Stimulated activated CD4-positive, alpha-beta T cell treated with anti-CD3 and anti-CD28 coated beads, Interleukin-15, amount 100 ng/mL, for 48 hours (primary cell): ENCODE results near the gene RCOR3.
A peak's percentile ranks its signal among the peaks of the same experiment; 100 is the strongest.
"Not testable (repeated sequence)": the region's sequence is repeated elsewhere in the genome, so short reads cannot be mapped to it uniquely, and the experiment has no call there.

ENCODE experiments used
- DNase-seq, 2 donors: peaks; one replicate each; pipeline ENCODE4 v3.0.0-alpha.2; 2020; ENCODE audit warnings: low read depth in 2 of 2

Gene RCOR3

DNA sequence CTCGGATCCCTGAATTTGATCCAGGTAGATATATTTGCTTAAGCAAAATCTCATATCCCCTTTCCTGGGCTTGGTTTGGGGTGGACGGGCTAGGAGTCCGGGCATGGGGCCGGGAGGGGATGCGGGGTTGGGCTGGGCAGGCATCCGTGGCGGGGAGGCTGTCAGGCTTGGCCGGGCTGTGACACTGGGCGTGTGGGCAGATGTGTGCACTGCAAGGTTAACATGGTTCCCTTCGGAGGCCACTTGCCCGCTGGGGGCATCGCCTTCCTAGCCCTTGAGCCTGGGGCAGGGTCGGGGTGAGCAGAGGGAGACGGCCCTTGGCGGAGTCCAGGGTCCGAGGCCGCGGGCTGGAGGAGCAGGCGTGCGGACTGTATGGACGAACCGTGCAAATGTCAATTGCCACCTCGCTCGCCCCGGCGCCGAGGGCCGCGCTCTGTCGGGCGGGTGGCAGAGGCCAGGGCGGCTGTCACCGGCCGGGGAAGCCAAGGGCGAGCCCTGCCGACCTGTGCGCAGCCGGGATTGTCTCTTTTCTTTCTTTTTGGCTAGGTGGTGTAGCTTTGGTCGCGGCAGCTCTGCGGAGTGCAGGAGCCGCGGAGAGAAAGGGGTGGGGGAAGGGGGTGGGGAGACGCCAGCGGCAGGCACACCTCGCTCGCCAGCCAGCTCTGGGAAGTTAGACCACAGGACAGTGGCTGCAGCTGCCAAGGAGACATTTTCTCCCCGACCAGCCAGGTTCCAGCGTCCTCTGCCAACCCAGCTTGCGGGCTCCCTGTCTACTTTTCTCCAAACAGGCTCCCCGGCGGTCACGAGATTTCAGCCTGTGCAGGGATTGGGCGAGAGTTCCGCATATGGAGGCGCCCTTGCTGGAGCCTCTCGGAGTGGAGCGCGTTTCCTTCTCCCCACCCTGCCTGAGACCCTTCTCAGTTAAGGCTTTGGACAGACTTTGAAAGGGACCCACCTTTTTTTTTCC lies 1.3 kb downstream of the RCOR3 start:
- peak; percentile 57 to 65 for DNase-seq

DNA sequence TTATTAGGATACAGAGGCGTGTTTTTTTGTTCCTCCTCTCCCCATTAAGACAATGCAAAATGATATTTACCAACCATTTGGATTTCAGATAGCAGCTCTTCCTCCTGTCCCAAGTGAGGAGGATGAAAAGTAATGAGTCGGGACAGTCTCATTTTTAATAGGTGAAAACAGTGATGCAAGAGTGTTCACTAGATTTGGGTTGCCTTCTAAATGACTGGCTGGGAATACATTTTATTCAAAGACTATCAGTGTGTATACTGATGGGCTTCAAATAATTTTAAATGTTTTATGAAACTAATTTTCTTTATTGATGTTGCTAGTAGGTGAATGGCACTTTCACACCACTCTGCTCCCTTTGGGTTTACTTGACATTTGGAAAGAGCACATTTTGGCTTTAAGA lies 2.1 kb downstream of the RCOR3 start:
- DNase-seq = no peak

DNA sequence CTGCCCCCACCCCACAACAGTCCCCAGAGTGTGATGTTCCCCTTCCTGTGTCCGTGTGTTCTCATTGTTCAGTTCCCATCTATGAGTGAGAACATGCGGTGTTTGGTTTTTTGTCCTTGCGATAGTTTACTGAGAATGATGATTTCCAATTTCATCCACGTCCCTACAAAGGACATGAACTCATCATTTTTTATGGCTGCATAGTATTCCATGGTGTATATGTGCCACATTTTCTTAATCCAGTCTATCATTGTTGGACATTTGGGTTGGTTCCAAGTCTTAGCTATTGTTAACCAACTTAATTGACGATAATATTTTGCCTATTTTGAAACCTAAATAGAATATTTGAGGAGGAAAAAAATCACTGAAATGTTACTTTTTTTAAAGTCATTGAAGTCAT lies 3.9 kb downstream of the RCOR3 start:
- not testable (repeated sequence) for DNase-seq

DNA sequence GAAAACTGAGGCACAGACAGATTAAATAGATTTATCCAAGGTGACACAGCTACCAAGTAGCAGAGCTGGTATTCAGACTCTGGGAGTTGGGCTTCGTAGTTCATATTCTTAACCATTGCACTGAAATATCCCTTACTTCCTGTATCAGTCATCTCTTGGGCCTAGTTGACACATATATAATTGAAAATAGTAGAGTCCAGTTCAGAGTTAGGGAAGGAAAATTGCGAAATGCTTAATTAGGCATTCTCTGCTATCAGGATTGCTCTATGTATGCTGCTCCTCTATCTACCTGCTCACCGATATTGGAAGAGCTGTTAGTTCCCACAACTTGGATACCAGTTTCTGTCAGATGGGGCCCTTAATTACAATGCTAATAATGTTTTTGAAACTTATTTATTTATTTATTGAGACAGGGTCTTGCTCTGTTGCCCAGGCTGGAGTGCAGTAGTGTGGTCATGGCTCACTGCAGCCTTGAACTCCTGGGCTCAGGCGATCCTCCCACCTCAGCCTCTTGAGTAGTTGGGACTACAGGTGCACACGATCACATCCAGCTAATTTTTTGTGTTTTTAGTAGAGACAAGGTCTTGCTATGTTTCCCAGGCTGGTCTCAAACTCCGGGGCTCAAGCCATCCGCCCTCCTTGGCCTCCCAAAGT lies 8.2 kb downstream of the RCOR3 start:
- DNase-seq = no peak

DNA sequence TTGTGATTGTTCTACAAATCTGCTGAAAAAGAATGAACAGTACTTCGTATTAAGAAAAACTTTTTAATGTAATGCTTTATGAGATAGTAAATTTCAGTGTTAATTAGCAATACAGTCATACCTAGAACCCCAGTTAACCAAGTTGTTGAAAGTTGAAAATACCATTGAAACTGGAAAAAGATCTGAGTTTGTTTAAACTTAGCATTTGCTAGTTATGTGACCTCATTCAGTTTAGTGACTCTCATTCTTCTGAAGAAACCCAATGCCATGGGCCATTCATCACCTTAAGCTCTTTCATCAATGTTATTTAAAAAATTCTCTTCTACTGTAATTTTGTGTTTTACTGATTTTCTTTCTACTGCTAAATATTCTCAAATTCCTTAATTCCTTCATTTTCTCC lies 20.2 kb downstream of the RCOR3 start:
- no peak for DNase-seq

DNA sequence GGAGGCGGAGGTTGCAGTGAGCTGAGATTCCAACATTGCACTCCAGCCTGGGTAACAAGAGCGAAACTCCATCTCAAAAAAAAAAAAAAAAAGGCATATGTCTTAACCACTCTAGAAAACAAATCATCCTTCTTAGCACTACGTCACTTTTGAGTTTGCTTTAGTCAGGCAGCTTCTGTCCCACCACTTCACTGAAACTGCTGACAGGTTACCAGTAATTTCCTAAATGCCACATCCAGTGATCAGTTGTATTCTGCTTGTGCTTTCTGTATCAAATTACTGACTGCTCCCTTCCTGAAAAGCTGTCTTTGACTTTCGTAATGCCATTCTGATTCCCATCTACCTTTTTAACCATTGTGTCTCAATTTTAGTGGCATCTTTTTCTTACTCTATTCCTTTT lies 21.7 kb downstream of the RCOR3 start:
- DNase-seq = no peak

DNA sequence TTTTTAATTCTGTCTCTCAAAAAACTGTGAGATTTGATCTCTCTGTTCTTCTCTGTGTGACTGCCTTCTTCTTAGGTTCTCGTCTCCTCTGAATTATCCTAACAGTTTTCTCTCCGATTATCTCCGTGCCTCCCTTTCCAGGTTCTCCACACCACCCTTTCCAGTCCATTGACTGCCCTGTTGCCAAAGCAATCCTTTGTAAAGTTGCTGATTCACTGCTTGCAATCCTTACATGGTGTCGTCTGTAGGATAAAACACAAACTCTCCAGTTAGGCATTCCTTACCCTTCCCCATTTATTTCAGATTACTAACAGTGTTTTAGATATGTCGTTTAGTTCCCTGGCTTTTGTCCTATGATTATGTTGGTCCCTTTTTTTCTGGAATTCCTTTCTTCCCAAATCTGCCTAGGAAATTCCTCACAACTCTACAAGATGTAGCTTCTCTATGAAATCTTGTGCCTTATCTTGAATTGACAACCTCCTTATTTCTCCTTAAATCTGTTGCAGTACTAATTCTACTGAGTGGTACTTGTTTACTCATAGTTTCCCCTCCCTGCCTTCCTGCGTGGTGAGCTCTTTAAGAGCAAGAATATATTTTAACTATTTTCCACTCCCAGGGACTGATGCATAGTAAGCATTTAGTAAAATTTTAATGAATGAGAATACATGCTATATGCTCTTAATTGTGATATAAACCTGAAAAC lies 22.3 kb downstream of the RCOR3 start:
- no peak for DNase-seq

DNA sequence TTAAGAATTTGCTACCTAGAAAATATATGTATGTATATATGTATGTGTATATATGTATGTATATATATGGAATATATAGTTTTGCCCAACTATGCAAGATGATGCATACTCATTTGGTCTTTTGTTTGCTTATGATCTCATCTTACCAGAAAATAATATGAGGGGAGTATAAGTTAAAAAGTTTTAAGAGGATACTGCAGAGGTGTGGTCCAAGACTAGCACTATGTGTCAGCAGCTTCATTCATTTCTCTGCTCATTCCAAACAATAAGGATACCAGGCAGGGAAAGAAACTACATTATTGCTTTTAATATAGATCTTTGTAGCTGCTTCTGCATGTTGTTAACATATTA lies 22.8 kb downstream of the RCOR3 start:
- no peak for DNase-seq

DNA sequence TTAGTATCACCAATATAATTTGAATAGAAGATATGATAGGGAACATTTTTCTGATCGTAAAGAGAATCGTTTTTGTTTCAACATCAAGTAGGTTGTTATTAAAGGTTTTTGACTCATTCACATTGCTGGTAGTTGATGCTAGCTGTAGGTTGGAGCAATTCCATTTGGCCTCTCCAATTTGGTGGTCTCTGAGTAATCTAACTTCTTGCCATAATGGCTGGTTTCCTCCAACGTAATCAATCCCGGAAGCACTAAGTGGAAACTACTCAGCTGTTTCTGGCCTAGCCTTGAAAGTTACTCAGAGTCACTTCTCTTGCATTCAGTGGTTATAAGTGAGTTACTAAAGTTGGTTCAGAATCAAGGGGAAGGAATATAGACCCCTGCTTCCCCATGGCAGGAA lies 26.0 kb downstream of the RCOR3 start:
- no peak for DNase-seq

DNA sequence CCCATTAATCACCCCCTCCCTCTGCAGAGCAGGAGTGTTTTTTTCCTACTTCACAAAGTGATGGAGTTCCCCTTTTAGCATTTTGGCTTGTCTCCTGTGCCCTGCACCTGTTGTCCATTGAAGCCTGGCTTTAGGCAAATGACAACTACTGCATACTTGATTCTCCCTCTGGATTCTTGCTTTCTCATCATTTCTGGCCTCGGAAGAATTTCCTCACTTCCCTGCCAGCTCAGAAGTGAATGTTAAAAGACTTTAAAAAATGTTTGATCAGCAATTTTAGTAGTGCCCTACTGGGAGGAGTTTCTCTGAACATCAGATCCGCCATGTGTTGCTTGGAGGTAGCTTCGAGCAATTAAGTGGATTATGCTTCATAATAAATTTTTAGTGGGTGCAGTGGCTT lies 28.1 kb downstream of the RCOR3 start:
- no peak for DNase-seq

DNA sequence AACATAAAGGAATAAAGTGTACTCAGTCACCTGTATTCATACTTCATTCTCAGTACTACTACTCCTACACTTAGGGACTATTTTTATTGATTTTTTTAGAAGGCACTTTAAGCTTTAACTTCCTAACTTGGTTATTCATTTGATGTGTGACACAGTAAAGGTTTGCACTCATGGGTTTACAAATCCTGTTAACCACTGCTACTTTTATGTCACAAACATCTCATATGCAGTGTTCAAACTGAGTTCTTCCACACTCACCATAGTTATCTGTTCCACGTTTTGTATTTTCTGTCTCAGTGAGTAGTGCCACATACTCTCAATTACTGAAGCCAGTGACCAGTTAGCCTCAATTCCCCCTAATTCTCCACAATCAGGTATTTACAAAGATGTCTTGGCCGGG lies 33.2 kb downstream of the RCOR3 start:
- no peak for DNase-seq

DNA sequence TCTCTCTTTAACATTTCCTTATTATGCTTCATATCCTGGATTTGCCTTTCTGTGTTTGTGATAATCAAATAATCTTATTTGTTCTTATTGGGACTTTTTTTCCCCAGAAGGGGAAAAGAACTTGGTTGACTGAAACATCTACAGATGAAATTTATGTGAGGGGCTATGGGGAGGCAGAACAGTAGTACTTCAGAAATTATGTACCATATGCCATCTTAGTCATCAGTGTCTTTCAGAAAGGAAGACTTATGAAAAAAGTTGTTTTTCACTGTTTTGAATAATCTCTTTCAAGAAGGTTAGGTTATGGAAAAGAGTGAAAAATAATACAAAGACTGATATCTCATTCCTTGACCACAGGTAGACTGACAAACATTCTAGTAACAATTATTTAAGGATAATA lies 37.2 kb downstream of the RCOR3 start:
- DNase-seq = no peak

DNA sequence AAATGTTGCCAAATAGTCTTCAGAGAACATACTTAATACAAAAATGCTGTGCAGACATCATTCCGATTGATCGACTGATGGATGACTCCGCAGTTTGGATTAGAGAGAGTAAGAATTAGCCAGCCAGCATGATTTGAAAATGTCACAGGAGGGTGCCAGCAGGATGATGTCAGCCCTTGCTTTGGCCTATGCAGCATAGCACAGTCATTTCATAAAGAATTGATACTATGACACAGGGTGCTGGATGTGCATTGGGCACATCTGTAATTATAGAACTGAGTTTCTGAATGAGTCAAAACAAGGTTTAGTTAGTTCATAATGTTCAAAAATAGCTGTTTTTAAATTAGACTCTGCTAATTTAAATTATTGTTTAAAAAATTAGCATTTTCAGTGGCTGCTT lies 45.9 kb downstream of the RCOR3 start:
- peak in 1 of 2 donors; percentile 33 for DNase-seq

DNA sequence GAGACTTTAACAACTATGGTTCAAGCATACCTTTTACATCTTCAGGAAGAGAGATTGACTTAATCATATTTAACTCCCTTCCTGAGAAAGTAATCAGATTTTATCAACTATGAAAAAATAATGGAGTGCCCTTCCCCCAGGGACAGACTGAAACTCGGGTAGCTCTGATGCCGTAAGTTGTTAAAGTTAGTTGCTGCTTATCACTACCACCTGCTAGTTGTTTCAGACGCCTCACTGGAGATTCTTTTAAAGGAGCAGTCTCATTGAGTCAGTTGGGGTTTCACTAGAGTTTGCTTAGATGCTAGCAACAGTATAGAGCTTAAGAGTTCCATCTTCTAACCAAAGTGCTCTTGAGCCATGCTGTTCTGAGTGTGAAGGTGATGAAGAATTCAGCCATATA lies 50.5 kb downstream of the RCOR3 start:
- no peak for DNase-seq

DNA sequence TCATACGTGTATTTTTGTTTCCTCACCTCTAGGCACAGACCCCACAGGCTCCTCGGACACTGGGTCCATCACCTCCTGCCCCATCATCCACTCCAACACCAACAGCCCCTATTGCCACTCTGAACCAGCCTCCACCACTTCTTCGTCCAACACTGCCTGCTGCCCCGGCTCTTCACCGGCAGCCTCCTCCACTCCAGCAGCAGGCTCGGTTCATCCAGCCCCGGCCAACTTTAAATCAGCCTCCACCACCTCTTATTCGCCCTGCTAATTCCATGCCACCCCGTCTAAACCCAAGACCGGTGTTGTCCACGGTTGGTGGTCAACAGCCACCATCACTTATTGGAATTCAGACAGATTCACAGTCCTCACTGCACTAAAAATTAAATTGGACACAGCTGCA lies 54.2 kb downstream of the RCOR3 start:
- no peak for DNase-seq

DNA sequence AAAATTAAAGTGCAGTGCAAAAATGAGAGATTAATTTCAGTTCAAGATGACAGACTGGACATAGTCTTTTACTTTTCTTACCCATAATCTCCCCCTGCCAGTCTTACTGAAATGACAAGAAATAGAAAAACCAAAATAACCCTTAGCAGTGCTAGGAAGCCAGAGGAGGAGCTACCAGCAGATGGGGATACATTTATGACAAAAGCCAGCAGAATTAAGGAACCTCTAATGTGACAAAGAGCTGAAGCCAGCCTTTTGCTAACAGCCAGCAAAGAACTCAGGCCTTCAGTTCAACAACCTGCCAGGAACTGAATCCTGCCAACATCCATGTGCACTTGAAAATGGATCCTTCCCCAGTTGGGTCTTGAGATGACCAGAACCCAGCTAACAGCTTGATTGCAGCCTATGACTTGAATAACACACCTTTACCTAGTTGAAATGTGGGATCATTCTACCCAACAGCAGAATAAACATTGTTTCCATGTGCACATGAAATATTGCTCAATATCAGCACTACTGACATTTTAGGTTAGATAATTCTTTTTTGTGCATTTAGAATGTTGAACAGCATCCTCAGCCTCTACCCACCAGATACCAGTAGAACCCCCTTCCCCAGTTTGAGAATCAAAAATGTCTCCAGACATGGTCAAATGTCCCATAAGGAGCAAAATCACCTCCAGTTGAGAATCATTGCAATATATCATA lies 59.6 kb downstream of the RCOR3 start:
- DNase-seq = no peak

DNA sequence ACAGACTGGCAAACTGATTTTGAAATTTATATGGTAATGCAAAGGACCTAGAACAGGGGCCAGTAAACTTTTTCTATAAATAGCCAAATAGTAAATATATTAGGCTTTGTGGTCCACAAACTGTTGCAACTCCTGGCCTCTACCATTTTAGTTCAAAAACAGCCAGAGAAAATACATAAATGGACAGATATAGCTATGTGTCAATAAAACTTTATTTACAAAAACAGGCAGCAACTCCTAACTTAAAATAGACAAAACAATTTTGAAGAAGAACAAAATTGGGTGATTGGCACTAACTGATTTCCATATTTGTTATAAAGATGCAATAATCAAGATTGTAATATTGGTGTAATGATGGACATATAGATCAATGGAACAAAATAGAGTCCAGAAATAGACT lies 60.7 kb downstream of the RCOR3 start:
- no peak for DNase-seq

DNA sequence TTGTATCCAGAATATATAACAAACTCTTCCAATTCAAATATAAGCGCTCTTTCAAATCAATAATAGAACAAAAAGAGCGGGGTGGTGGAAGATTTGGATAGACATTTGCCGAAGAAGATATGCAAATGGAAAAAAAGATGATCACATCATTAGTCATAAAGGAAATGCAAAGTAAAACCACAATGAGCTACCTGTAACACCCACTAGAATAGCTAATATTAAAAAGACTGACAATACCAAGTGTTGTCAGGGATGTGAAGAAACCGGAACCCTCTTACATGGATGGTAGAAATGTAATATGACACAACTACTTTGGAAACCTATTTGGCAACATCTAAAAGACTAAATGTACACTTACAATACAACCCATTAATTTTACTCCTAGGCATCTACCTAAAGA lies 61.8 kb downstream of the RCOR3 start:
- no peak for DNase-seq

DNA sequence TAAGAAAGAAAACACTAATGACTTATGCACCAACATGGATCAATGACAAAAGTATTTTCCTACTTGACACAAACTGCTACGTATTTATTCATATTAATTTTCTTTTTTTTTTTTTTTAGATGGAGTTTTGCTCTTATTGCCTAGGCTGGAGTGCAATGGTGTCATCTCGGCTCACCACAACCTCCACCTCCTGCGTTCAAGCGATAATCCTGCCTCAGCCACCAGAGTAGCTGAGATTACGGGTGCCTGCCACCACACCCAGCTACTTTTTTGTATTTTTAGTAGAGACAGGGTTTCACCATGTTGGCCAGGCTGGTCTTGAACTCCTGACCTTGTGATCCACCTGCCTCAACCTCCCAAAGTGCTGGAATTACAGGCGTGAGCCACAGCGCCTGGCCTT lies 62.5 kb downstream of the RCOR3 start:
- not testable (repeated sequence) for DNase-seq

DNA sequence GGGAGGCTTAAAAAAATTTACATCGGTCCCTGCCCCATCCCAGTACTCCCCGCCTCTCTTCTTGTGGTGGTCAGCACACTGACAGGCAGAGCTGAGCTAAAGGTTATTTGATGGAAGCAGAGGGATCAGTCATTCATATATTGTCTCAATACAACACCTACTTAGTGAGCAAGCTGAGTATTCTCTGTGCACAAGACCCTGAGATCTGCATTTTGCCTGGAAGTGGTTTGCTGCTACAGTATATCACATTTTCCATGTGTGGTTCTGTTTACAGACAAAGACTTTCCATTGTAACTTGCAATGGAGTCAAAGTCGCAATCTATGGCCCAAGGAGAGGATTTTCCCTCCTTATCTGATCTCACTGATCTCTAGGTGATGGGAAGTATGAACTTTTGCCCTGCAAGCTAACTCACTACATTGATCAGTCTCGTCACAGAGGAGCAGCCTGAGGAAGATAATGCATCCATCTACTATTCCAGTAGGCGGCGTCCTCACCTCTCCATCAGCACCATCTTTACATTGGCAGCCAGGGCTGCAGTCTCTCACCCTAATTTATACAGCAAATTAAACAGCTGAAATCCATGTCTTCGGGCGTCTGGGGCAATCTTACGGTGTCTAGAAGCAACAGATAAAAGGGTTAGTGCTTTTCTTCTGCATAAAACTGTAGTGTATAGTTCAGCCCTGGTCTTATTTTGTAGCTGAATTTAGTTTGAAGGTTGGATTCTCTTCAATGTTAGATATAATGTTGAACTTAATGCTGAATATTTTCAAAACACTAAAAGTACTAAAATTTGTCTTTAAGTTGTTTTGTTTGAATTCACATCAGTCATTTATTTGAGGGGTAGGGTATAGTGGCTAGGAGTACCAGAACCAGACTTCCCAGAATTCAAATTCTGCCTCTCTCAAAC lies 64.2 kb downstream of the RCOR3 start:
- DNase-seq = peak; percentile 59 to 60
